ENCODE measurements around the gene GFOD2.

Gene GFOD2

DNA sequence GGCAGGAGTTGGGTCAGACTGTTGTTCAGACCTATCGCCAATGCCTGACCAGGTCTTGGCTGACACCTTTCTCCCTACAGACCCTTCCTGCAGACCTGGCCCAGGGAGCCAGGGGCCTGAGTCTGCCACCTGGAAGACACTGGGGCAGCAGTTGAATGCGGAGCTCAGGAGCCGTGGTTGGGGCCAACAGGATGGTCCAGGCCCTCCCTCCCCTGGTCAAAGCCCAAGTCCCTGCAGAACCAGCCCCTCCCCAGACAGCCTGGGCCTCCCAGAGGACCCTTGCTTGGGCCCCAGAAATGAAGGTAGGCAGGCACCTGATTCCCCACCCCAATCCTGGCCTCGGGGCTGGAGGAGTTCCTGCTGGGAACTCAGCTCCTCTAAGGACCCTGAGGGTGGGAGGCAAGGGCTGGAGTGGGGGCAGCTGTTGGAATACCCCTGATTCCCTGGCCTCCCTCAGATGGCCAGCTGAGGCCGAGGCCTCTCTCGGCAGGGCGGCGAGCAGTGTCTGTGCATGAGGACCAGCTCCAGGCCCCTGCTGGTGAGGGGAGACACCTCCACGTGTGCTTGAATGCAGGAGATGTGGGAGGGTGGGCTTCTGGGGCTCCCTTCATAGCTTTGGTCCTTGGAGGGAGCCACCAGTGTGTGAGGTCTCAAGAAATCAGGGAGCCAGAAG is 62.6 kb downstream of the GFOD2 start:
- DNase-seq: no peak

DNA sequence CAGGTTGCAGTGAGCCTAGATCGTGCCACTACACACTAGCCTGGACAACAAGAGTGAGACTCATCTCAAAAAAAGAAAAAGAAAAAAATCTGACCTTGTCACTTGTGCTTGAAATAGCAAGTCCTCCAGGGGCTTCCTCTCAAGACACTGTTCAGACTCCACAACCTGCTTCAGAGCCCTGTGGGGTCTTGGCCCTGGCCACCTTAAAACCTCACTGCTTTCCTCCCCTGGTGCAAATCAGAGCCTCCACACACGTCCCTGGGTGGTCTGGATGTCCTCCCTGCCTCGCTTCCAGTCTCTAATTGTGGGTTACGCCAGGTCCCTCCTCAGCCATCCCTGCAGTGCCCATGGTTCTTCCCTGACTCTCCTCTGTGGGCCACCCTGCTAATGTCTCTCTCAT is 63.8 kb downstream of the GFOD2 start:
- DNase-seq: no peak

- DNase-seq: no peak
Observed at GRCh38 chr16:67654403-67654911, 64.7 kb downstream of the GFOD2 start.

- no peak for DNase-seq
Observed at GRCh38 chr16:67653789-67654402, 65.2 kb downstream of the GFOD2 start.

- DNase-seq: no peak
Observed at GRCh38 chr16:67653128-67653788, 65.9 kb downstream of the GFOD2 start.

GRCh38 chr16:67652578-67653127 is 66.5 kb downstream of the GFOD2 start:
- no peak for DNase-seq

- DNase-seq: no peak
Observed at GRCh38 chr16:67651847-67652246, 67.3 kb downstream of the GFOD2 start.

DNA sequence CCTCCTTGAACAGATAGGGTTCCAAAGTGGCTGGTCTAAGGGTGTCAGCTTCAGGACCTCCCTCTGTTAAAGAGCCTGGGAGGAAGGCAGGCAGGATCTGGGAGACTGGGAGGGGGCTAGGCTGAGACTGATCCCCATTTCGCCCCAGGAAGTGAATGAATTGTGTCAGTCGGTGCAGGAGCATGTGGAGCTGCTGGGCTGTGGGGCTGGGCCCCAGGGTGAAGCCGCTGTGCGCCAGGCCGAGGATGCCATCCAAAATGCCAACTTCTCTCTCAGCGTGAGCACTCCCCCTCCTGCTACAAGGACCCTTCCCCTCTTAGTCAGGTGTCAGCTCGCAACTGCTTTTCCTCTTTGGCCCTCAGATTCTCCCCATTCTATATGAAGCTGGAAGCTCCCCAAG is 68.1 kb downstream of the GFOD2 start:
- DNase-seq: no peak

DNA sequence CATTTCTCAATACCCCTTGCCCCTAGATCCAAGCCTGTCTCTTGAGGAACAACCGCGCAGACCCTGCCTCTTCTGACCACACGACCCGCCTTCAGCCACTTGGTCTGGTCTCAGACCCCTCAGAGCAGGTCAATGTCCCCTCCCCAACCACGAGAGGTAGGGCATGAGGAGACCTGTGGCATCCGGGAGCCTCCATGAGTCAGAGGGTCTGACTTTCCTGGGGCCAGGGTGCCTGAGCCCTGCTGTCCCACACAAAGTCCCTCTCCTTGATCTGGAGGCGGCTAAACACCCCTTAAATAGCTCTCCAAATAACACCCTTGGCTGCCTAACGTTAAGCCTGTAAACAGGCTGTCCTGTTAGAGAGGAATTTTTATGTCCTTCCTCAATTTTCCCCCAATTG is 69.1 kb downstream of the GFOD2 start:
- DNase-seq: no peak

DNA sequence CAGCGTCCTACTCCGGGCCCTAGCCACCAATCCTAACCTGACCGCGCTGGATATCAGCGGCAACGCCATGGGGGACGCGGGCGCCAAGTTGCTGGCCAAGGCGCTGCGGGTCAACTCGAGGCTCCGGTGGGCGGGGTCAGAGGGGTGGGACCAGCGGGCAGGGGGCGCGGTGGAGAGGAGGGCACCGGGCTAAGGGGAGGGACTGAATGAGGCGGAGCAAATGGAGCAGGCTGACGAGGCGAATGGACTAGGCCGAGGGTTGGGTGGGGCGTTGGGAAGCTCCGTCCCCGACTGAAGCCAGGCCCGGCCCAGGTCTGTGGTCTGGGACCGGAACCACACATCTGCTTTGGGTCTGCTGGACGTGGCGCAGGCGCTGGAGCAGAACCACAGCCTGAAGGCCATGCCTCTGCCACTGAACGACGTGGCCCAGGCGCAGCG is 69.6 kb downstream of the GFOD2 start:
- no peak for DNase-seq

- no peak for DNase-seq
Observed at GRCh38 chr16:67648764-67649407, 70.2 kb downstream of the GFOD2 start.

DNA sequence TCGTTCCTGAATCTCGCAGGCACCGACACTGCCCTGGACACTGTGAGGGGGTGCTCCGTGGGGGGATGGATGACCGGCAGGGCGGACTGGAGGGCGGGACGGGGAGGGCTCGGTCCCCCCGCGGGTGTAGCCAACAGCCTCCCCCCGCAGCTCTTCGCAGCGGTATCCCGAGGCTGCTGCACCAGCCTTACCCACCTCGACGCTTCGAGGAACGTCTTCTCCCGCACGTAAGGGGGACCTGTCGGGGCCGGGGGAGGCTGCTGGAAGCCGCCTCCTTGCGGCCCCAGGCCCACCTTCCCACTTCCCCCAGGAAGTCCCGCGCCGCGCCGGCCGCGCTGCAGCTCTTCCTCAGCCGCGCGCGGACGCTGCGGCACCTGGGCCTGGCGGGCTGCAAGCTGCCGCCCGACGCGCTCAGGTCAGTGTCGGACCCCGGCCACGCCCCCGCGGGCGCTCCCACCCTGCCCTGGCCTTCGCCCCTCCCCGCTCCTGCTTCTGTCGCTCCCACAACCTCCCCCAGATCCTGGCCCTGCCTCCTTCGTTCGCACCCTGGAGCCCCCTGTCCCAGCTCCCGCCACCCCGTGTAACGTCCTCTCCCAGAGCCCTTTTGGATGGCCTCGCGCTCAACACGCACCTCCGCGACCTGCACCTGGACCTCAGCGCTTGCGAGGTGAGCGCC is 70.9 kb downstream of the GFOD2 start:
- no peak for DNase-seq

DNA sequence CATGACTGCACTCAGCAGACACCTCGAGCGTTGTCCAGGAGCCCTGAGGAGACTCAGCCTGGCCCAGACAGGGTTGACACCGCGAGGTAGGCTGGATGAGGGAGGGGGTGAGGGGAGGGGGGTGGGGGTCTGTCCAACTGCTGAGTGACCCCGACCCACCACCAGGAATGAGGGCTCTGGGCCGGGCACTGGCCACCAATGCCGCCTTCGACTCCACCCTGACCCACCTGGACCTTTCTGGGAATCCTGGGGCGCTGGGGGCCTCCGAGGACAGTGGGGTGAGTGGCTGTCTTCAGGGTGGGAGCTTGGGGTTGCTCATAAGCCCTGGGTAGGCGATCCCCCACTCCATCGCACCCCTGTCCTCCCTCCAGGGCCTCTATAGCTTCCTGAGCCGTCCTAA is 71.4 kb downstream of the GFOD2 start:
- DNase-seq: no peak

GRCh38 chr16:67647111-67647651 is 71.9 kb downstream of the GFOD2 start:
- DNase-seq: no peak

DNA sequence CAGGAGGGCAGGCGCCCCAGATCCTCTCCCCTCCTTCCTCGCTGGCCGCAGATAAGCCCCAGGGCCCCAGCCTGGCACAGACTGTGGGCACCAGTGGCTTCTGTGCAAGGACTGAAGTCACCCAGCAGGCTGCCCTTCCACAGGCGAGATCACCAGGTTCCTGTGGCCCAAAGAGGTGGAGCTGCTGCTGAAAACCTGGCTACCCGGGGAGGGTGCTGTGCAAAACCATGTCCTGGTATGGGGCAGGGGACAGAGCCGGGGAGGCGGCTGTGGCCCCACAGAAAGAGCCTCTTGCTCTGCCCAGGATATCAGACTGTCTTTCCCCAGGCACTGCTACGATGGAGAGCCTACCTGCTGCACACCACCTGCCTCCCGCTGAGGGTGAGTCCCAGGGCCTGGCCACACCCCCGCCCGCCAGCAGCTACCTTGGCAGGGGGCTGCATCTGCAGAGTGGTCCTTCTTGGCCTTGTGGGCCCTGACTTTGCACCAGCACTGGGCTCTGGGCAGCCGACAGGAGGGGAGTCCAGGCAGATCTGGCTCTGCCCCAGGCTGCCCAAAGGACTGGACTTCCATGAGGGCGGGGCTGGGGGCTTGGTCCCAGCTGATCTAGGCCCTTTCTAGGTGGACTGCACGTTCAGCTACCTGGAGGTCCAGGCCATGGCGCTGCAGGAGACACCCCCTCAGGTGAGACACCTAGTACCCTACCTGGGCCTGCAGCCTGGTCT is 73.6 kb downstream of the GFOD2 start:
- DNase-seq: peak; percentile 27

- DNase-seq: no peak
Observed at GRCh38 chr16:67644038-67644437, 75.1 kb downstream of the GFOD2 start.

DNA sequence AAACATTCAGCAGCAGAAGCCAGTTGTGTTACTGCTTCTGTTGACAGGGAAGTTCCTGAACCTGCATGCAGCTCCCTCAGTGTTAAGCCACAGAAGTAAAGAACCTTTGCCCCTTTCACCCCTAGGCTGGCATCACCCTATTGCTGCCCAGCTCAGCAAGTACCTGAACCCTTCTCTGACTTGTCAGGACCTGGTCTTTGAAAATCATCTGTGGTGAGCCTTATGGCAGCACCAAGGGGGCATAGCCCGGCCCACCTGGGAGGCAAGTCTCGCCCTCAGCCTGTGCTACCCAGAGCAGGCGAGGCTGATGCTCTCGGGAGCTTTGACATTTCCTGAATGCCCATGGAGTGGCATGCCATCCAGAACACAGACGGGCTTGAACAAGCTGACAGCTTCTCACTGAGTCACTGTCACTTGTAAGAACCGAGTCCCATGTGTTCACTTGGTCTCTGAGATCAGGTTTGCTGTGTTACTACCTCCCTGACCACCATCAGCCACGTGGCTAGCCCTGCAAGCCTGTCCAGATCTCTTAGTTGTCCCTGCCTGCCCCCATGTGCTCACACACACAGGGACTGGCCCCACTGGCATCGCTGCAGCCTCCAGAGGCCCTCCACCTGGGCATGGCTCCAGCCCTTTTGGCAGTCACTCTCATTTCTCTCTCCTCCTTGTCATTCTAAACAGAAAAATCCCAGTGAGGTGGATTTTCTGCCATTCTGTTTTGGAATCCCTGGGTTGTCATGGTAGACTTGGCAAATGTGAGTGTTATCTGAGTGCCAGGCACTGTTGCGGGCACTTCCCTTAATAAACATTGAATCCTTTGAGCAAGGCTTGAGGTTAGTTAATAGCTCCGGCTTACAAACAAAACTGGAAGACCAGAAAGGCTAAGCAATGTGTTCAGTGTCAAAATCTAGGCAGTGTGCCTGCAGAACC is 77.1 kb downstream of the GFOD2 start:
- no peak for DNase-seq

GRCh38 chr16:67637625-67638024 is 81.5 kb downstream of the GFOD2 start:
- DNase-seq: no peak

DNA sequence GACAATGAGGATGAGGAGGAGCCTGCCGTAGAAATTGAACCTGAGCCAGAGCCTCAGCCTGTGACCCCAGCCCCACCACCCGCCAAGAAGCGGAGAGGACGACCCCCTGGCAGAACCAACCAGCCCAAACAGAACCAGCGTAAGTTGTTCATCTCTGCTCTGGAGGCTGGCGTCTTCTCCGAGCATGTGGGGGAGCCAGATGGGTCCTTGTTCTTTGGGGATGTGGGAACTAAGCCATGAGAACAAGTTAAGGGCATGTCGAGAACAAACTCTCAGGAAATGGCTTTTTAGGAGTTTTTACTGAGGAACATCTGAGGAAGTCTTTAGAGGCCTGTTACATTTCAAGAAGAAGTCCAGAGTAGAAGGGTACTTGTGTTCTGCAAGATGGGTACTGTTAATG is 82.4 kb downstream of the GFOD2 start:
- no peak for DNase-seq

GRCh38 chr16:67632415-67633172 is 86.5 kb downstream of the GFOD2 start:
- DNase-seq: no peak
